Stomach (tissue), 9 donors: ENCODE data around the gene MT1G. TPM values are rescaled to one million over a fixed set of nuclear protein-coding genes. Genes with fewer than 3 reads are reported as not detected.
"Not testable (repeated sequence)": the region's sequence is repeated elsewhere in the genome, so short reads cannot be mapped to it uniquely, and the experiment has no call there.

Source experiments
- DNase-seq, 2 donors: peaks; one replicate each; pipeline versions ENCODE4 v3.0.0 to v3.0.0-alpha.2; 2013 to 2019
- H3K27ac ChIP-seq, 5 donors: fragments of 200-600 bp in 4 of 5; sonication (generic) in 4 of 5; one replicate each; pipeline ENCODE4 v1.5.1; 2013 to 2019; ENCODE audit warnings: mild to moderate bottlenecking in 1 of 5, moderate library complexity in 1 of 5
- H3K27me3 ChIP-seq, 3 donors: fragments of 200-600 bp; sonication (generic); one replicate each; pipeline ENCODE4 v1.5.1; 2017 to 2019; ENCODE audit warnings: mixed run types in 1 of 3
- H3K36me3 ChIP-seq, 4 donors: fragments of 200-600 bp; sonication (generic); 1 replicate in 3 of 4; 2 replicates in 1 of 4; pipeline ENCODE4 v1.5.1; 2016 to 2019
- H3K4me1 ChIP-seq, 4 donors: fragments of 200-600 bp; sonication (generic); one replicate each; pipeline ENCODE4 v1.5.1; 2016 to 2019
- H3K4me3 ChIP-seq, 4 donors: fragments of 200-600 bp; sonication (generic) in 3 of 4; one replicate each; pipeline ENCODE4 v1.5.1; 2016 to 2019; ENCODE audit warnings: mild to moderate bottlenecking in 1 of 4
- H3K9me3 ChIP-seq, 4 donors: fragments of 200-600 bp; sonication (generic); one replicate each; pipeline ENCODE4 v1.5.1; 2016 to 2019
- EP300 ChIP-seq: sonication (generic); formaldehyde crosslinking; IDR thresholded peaks from one replicate; pipeline ENCODE4 v1.6.1; 2017; ENCODE audit warnings: antibody characterized with exemption
- POLR2A ChIP-seq, 4 donors: fragments of 450-650 bp; IDR thresholded peaks; one replicate each; pipeline ENCODE4 v1.6.1; 2016; ENCODE audit warnings: antibody characterized with exemption in 4 of 4, control low read depth in 2 of 4, mild to moderate bottlenecking in 1 of 4, moderate library complexity in 1 of 4
- POLR2AphosphoS5 ChIP-seq, 3 donors: sonication (generic); formaldehyde crosslinking; IDR thresholded peaks; one replicate each; pipeline ENCODE4 v1.6.1; 2016; ENCODE audit warnings: antibody characterized with exemption in 3 of 3
- WGBS, 5 donors: extraction: QIAGEN DNeasy Blood & Tissue Kit in 3 of 5; methylation state at CpG; one replicate each; pipeline versions ENCODE4 v1.1.5 to v1.1.7; 2013 to 2018; 5-methylcytosine and 5-hydroxymethylcytosine counted together
- intact Hi-C: fragments of 100-400 bp; cut with DNase I; formaldehyde crosslinking; loops from one replicate; pipeline ENCODE4 v1.15.1; 2023; ENCODE audit warnings: low total_unique reads
- polyA plus RNA-seq, 3 donors: library from polyadenylated mRNA; stranded (reverse); fragments of 200-250 nt; gene quantifications; one replicate each; pipeline ENCODE4 v1.2.3, GENCODE V29; 2013
- total RNA-seq, 5 donors: library from RNA; depleted of rRNA; stranded (reverse); fragments of >200 nt; gene quantifications; one replicate each; pipeline versions ENCODE4 v1.1.0 to v1.2.3, GENCODE V29; 2014 to 2016
- TF ChIP-seq, protein P1 (sequence below), 7 experiments: fragments of 450-650 bp in 4 of 7; fragments of 200-600 bp in 3 of 7; sonication (generic) in 3 of 7; IDR thresholded peaks; one replicate each; pipeline ENCODE4 v1.5.1; 2016 to 2019; ENCODE audit warnings: antibody characterized with exemption in 7 of 7, control low read depth in 2 of 7, mild to moderate bottlenecking in 1 of 7
- donor health status: healthy with polysubstance abuse.
- donor health status: Bipolar disorder and iron deficiency.
- donor health status: healthy.

MT1G gene
- total and polyA plus RNA-seq, 8 donors: 174 to 4,171 (median 873) TPM; not detected in 2

DNA sequence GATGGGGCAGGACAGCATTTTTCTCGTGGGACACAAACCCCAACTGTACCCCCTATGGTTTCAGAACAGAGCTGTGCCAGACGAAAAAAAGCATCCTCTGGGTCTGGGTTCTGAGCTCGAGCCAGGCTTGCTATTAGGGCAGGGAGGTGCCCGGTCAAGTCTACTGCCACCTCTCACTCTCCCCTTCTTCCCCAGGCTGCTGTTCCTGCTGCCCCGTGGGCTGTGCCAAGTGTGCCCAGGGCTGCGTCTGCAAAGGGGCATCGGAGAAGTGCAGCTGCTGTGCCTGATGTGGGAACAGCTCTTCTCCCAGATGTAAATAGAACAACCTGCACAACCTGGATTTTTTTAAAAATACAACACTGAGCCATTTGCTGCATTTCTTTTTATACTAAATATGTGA, 41.2 kb downstream of the MT1G start:
- H3K27me3 ChIP-seq: peaks cover 0 to 11% (median 0%) of the 10 kb centered on the region in 3 donors
- H3K9me3 ChIP-seq: no peaks in the 10 kb centered on the region
- peak overlapping the region; percentile 56 to 67 (median 60) for H3K4me3 ChIP-seq
- intact Hi-C loops: no loop called here
- H3K4me1 ChIP-seq: peaks cover 11 to 27% (median 16%) of the 10 kb centered on the region in 4 donors
- no peak for TF ChIP-seq POLR2AphosphoS5 (IDR thresholded peaks at IDR 0.05)
- TF ChIP-seq EP300: no peak
- TF ChIP-seq, protein P1, sequence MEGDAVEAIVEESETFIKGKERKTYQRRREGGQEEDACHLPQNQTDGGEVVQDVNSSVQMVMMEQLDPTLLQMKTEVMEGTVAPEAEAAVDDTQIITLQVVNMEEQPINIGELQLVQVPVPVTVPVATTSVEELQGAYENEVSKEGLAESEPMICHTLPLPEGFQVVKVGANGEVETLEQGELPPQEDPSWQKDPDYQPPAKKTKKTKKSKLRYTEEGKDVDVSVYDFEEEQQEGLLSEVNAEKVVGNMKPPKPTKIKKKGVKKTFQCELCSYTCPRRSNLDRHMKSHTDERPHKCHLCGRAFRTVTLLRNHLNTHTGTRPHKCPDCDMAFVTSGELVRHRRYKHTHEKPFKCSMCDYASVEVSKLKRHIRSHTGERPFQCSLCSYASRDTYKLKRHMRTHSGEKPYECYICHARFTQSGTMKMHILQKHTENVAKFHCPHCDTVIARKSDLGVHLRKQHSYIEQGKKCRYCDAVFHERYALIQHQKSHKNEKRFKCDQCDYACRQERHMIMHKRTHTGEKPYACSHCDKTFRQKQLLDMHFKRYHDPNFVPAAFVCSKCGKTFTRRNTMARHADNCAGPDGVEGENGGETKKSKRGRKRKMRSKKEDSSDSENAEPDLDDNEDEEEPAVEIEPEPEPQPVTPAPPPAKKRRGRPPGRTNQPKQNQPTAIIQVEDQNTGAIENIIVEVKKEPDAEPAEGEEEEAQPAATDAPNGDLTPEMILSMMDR (IDR thresholded peaks at IDR 0.05): no peak
- TF ChIP-seq POLR2A (IDR thresholded peaks at IDR 0.05): no peak
- H3K36me3 ChIP-seq: no peaks in the 10 kb centered on the region
- no peak for DNase-seq
- WGBS, 5 donors: 18 to 60% (median 28%) methylated on average over 4 to 7 of the region's 7 CpGs
- peak overlapping the region; percentile 89 to 97 (median 94) for H3K27ac ChIP-seq

DNA sequence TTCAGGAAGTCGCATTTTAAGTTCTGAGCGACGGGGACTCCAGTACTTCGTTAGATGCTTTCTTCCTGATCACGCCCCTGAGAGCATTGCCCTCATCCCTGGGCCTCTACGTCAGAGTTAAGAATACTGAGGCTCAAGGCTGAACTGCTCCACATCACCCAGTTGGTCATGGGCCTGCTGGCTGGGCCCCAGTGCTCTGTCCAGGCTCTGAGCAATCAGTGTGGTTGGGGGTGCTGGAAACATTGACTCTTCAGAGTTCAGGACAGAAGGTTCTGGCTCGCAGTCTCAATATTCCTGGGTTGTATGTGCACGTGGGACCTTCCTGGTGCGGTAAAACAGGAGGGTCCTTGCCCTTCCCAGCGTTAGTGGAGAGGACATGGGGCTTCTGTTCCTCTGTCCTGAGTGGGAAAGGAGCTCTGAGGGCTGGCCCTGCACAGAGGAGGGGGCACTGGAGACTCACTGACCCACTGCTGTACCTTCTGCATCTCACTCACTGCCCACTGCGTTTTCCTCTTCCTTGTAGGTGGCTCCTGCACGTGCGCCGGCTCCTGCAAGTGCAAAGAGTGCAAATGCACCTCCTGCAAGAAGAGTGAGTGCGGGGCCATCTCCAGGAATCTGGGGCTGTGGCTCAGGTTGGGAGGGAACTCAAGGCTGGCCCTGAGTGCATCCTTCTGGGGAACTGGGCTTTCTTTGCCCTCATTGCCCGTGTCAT, 41.8 kb downstream of the MT1G start:
- no peak for DNase-seq
- H3K4me3 ChIP-seq: peak overlapping the region; percentile 56 to 67 (median 60)
- H3K36me3 ChIP-seq: no peaks in the 10 kb centered on the region
- intact Hi-C loops: no loop called here
- H3K4me1 ChIP-seq: peaks cover 10 to 25% (median 16%) of the 10 kb centered on the region in 4 donors
- H3K9me3 ChIP-seq: no peaks in the 10 kb centered on the region
- 10 to 20% (median 15%) methylated on average over 12 to 16 of the region's 16 CpGs for WGBS, 5 donors
- peak overlapping the region; percentile 89 to 97 (median 94) for H3K27ac ChIP-seq
- TF ChIP-seq POLR2AphosphoS5 (IDR thresholded peaks at IDR 0.05) (peak in 2 of 3 donors; percentile 1 to 71), EP300 (no peak)
- peaks cover 0 to 9% (median 0%) of the 10 kb centered on the region in 3 donors for H3K27me3 ChIP-seq

DNA sequence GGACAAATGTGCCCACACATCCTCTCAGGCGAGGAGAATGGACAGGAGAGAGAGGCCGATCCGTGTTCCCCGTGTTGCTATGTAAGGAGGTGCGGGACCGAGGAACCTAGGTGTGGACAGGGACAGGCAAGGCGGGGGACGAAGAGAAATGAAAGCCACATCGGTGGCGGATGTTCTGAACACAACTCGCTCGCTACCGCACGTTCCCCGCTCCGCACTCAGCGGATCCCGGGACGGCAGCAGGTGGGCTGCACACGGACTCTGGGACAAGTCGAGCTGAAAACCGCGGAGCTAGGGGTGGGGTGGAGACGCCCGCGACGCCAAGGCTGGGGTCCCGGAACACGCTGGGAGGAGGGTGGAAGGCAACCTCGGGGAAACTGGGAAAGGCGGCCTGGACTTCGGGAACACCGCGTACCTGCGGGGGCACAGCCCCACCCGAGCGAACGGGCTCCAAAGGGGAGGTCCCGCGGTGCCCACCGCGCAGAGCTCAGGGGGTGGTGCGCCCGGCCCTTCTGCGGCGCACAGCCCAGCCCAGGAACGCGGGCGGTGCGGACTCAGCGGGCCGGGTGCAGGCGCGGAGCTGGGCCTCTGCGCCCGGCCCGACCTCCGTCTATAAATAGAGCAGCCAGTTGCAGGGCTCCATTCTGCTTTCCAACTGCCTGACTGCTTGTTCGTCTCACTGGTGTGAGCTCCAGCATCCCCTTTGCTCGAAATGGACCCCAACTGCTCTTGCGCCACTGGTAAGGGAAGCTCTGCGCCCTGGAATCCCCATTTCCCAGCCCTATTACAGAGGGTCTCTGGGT, 42.5 kb downstream of the MT1G start, which contains the start of gene MT1E:
TSS of gene MT1E (plus strand) at position 642 of the 803 bp plus-strand sequence. CDS start at position 713, 71 bp downstream.
- TF ChIP-seq, protein P1 (IDR thresholded peaks at IDR 0.05): no peak
- TF ChIP-seq EP300: no peak
- TF ChIP-seq POLR2AphosphoS5 (IDR thresholded peaks at IDR 0.05): peak; percentile 52 to 98 (median 97)
- peak in 2 of 4 donors; percentile 47 to 52 for TF ChIP-seq POLR2A (IDR thresholded peaks at IDR 0.05)
- WGBS, 5 donors: 1 to 2% (median 1%) methylated on average over 53 to 62 of the region's 62 CpGs
- Histone ChIP-seq H3K9me3 (no peaks in the 10 kb centered on the region), H3K36me3 (no peaks in the 10 kb centered on the region), H3K27ac (peak within 1 kb of the TSS; percentile 89 to 97 (median 94)), H3K4me1 (peaks cover 10 to 25% (median 16%) of the 10 kb centered on the region in 4 donors), H3K4me3 (peak within 1 kb of the TSS; percentile 56 to 67 (median 60)), H3K27me3 (peaks cover 0 to 9% (median 0%) of the 10 kb centered on the region in 3 donors)
- intact Hi-C loops: no loop called here
- peak; percentile 93 to 94 for DNase-seq

DNA sequence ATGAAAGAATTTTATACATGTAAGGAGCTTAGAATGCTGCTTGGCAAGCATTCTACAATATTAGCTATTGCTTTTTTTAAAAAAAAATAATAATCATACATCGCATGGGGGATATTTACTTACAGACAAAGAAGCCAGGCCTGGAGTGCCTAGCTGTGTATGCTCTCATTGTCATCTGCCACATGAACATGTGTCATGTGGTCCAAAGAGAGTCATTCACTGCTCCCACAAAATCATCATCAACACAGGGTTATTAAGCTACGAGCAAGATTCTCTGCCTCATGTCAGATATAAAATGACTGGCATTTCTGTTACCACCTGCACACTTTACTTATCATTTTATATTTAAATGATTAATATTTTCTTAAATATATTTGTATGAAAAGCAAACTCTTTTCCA, 44.2 kb downstream of the MT1G start:
- intact Hi-C loops: no loop called here
- WGBS, 5 donors: 93 to 98% (median 95%) methylated on average over 2 of the region's 2 CpGs
- no peaks in the 10 kb centered on the region for H3K9me3 ChIP-seq
- H3K4me3 ChIP-seq: no peak overlapping the region
- H3K27ac ChIP-seq: no peak overlapping the region
- peaks cover 10 to 25% (median 16%) of the 10 kb centered on the region in 4 donors for H3K4me1 ChIP-seq
- peaks cover 0 to 9% (median 0%) of the 10 kb centered on the region in 3 donors for H3K27me3 ChIP-seq
- no peaks in the 10 kb centered on the region for H3K36me3 ChIP-seq
- no peak for DNase-seq
- TF ChIP-seq POLR2AphosphoS5 (IDR thresholded peaks at IDR 0.05) (no peak), POLR2A (IDR thresholded peaks at IDR 0.05) (no peak), EP300 (no peak)
- TF ChIP-seq, protein P1 (IDR thresholded peaks at IDR 0.05): no peak

DNA sequence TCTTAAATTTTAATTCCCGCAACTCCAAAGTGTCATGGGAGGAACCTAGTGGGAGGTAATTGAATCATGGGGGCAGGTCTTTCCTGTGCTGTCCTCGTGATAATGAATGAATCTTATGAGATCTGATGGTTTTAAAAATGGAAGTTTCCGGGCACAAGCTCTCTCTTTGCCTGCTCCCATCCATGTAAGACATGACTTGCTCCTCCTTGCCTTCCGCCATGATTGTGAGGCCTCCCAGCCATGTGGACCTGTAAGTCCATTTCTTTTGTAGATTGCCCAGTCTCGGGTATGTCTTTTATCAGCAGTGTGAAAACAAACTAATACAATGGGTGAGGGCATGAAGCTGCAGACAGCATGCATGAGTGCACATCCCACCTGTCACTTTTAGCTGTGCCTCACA, 44.7 kb downstream of the MT1G start:
- DNase-seq, H3K9me3 ChIP-seq, H3K36me3 ChIP-seq, intact Hi-C loops, H3K4me3 ChIP-seq: not testable (repeated sequence)
- peak overlapping the region in 1 of 5 donors; percentile 62 for H3K27ac ChIP-seq
- WGBS, 5 donors: 89 to 94% (median 92%) methylated on average over 5 of the region's 5 CpGs
- peaks cover 0 to 13% (median 0%) of the 10 kb centered on the region in 3 donors for H3K27me3 ChIP-seq
- peaks cover 11 to 28% (median 19%) of the 10 kb centered on the region in 4 donors for H3K4me1 ChIP-seq

DNA sequence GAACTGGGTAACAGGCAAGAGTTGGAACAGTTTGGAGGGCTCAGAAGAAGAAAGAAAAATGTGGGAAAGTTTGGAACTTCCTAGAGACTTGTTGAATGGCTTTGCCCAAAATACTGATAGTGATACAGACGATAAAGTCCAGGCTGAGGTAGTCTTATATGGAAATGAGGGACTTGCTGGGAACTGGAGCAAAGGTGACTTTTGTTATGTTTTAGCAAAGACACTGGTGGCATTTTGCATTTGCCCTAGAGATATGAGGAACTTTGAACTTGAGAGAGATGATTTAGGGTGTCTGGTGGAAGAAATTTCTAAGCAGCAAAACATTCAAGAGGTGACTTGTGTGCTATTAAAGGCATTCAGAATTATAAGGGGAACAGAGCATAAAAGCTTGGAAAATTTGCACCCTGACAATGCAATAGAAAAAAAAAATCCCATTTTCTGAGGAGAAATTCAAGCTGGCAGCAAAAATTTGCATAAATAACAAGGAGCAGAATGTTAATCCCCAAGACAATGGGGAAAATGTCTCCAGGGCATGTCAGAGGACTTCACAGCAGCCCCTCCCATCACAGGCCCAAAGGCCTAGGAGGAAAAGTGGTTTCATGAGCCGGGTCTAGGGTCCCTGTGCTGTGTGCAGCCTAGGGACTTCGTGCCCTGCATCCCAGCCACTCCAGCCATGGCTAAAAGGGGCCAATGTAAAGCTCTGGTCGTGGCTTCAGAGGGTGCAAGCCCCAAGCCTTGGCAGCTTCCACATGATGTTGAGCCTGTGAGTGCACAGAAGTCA, 46.0 kb downstream of the MT1G start:
- H3K27me3 ChIP-seq: peaks cover 0 to 24% (median 0%) of the 10 kb centered on the region in 3 donors
- WGBS, 5 donors: 71 to 81% (median 74%) methylated on average over 4 of the region's 4 CpGs
- DNase-seq, H3K9me3 ChIP-seq, H3K36me3 ChIP-seq, H3K4me3 ChIP-seq, intact Hi-C loops: not testable (repeated sequence)
- H3K4me1 ChIP-seq: peaks cover 19 to 34% (median 27%) of the 10 kb centered on the region in 4 donors
- peak overlapping the region in 1 of 5 donors; percentile 62 for H3K27ac ChIP-seq
